H1 (cell line): ENCODE data around the gene COX18. TPM values are rescaled to one million over a fixed set of nuclear protein-coding genes. Genes with fewer than 3 reads are reported as not detected.

ENCODE experiments used
- CTCF ChIA-PET: fragments of 300-600 bp; sonication (Branson Sonifier 250); formaldehyde crosslinking; loops from one replicate; lab custom pipeline; 2021; ENCODE audit not compliant: partially characterized antibody; lab: Charles Lee
- POLR2A ChIA-PET: fragments of 300-600 bp; sonication (Branson Sonifier 250); formaldehyde crosslinking; loops from one replicate; lab custom pipeline; 2021; ENCODE audit warnings: inconsistent platforms; ENCODE audit not compliant: partially characterized antibody; lab: Charles Lee
- DNase-seq, 2 experiments: peaks; one replicate each; pipeline versions ENCODE4 v3.0.0 to v3.0.0-alpha.2; 2010 to 2022; ENCODE audit warnings: low spot score in 2 of 2, low read depth in 1 of 2, mixed read lengths in 1 of 2
- FAIRE-seq: peaks from 2 replicates; lab custom pipeline; 2011; peaks lifted over from hg19 to GRCh38; lab: Jason Lieb, UNC
- H2AFZ ChIP-seq: 2 replicates; pipeline ENCODE4 v1.8.1; 2012; ENCODE audit warnings: low read length, inconsistent platforms
- H2AK5ac ChIP-seq: 2 replicates; pipeline ENCODE4 v1.6.1; 2013; ENCODE audit warnings: low read depth, low read length
- H2BK120ac ChIP-seq: replicated peaks from 2 replicates; pipeline ENCODE3; 2013; ENCODE audit warnings: low read depth, low read length, inconsistent platforms
- H2BK12ac ChIP-seq: 2 replicates; pipeline ENCODE4 v1.6.1; 2013; ENCODE audit warnings: low read depth, low read length
- H2BK15ac ChIP-seq: 2 replicates; pipeline ENCODE4 v1.6.1; 2013; ENCODE audit warnings: low read length
- H2BK20ac ChIP-seq: 2 replicates; pipeline ENCODE4 v1.6.1; 2013; ENCODE audit warnings: low read length
- H2BK5ac ChIP-seq: 2 replicates; pipeline ENCODE4 v1.6.1; 2013; ENCODE audit warnings: low read depth, low read length
- H3K14ac ChIP-seq: 2 replicates; pipeline ENCODE4 v1.6.1; 2013; ENCODE audit warnings: inconsistent platforms; ENCODE audit not compliant: insufficient read length
- H3K18ac ChIP-seq: 2 replicates; pipeline ENCODE4 v1.6.1; 2013; ENCODE audit warnings: low read length; ENCODE audit errors: extremely low read depth
- H3K23ac ChIP-seq: 2 replicates; pipeline ENCODE4 v1.6.1; 2013; ENCODE audit warnings: inconsistent platforms; ENCODE audit not compliant: insufficient read length
- H3K23me2 ChIP-seq: 2 replicates; pipeline ENCODE4 v1.6.1; 2013; ENCODE audit warnings: low read depth, low read length
- H3K27ac ChIP-seq: 2 replicates; pipeline ENCODE4 v1.6.1; 2011; ENCODE audit warnings: low read depth, low read length, inconsistent platforms
- H3K27me3 ChIP-seq, 4 experiments: replicated peaks in 1 of 4; 1 replicate in 1 of 4; 2 replicates in 3 of 4; pipeline versions ENCODE4 v1.6.1 to v1.8.1; 2011 to 2013; ENCODE audit warnings: low read length in 3 of 4, mild to moderate bottlenecking in 3 of 4, inconsistent platforms in 2 of 4, mixed read lengths in 2 of 4, moderate library complexity in 1 of 4; ENCODE audit not compliant: control insufficient read depth in 3 of 4, insufficient read depth in 3 of 4; ENCODE audit errors: extremely low read depth in 1 of 4
- H3K36me3 ChIP-seq, 4 experiments: 2 replicates each; pipeline versions ENCODE4 v1.6.1 to v1.8.1; 2011 to 2013; ENCODE audit warnings: mild to moderate bottlenecking in 4 of 4, low read length in 3 of 4, moderate library complexity in 2 of 4, control low read depth in 1 of 4, inconsistent platforms in 1 of 4; ENCODE audit not compliant: insufficient read depth in 4 of 4, control insufficient read depth in 2 of 4
- H3K4ac ChIP-seq: replicated peaks from 2 replicates; pipeline ENCODE3; 2013; ENCODE audit warnings: low read length, low read depth, mixed read lengths, inconsistent platforms; ENCODE audit not compliant: insufficient read length
- H3K4me1 ChIP-seq, 4 experiments: replicated peaks in 1 of 4; 1 replicate in 1 of 4; 2 replicates in 3 of 4; pipeline versions ENCODE4 v1.6.1 to v1.8.1; 2011 to 2013; ENCODE audit warnings: low read length in 3 of 4, inconsistent platforms in 2 of 4, mixed read lengths in 1 of 4; ENCODE audit not compliant: insufficient read depth in 4 of 4, control insufficient read depth in 3 of 4
- H3K4me2 ChIP-seq, 2 experiments: 2 replicates each; pipeline versions ENCODE4 v1.6.1 to v1.8.1; 2011 to 2013; ENCODE audit warnings: low read depth in 2 of 2, low read length in 2 of 2, control low read depth in 1 of 2, inconsistent platforms in 1 of 2, mild to moderate bottlenecking in 1 of 2; ENCODE audit not compliant: insufficient read depth in 1 of 2
- H3K4me3 ChIP-seq, 4 experiments: fragments of 200-600, 300-600 bp in 1 of 4; sonication (generic), shearing (Covaris generic), sonication (Bioruptor Twin) in 1 of 4; 2 replicates each; pipeline versions ENCODE4 v1.5.1 to v1.8.1; 2011 to 2016; ENCODE audit warnings: low read length in 4 of 4, low read depth in 3 of 4, control low read depth in 2 of 4, inconsistent platforms in 2 of 4, mild to moderate bottlenecking in 2 of 4, mixed read lengths in 1 of 4, moderate library complexity in 1 of 4; ENCODE audit not compliant: insufficient read depth in 2 of 4; ENCODE audit errors: extremely low read depth in 1 of 4
- H3K56ac ChIP-seq: replicated peaks from 2 replicates; pipeline ENCODE3; 2013; ENCODE audit warnings: low read depth, mild to moderate bottlenecking, mixed read lengths, low read length, inconsistent platforms; ENCODE audit not compliant: insufficient read length
- H3K79me1 ChIP-seq: 2 replicates; pipeline ENCODE4 v1.6.1; 2013; ENCODE audit warnings: low read depth, low read length, control low read depth
- H3K79me2 ChIP-seq, 2 experiments: 2 replicates each; pipeline versions ENCODE4 v1.6.1 to v1.8.1; 2012 to 2013; ENCODE audit warnings: low read length in 2 of 2, mild to moderate bottlenecking in 2 of 2, inconsistent platforms in 1 of 2; ENCODE audit not compliant: insufficient read depth in 2 of 2, control insufficient read depth in 1 of 2
- H3K9ac ChIP-seq, 4 experiments: replicated peaks in 1 of 4; 1 replicate in 1 of 4; 2 replicates in 3 of 4; pipeline versions ENCODE4 v1.6.1 to v1.8.1; 2011 to 2013; ENCODE audit warnings: low read depth in 3 of 4, low read length in 3 of 4, control low read depth in 2 of 4, mild to moderate bottlenecking in 2 of 4, moderate library complexity in 2 of 4, inconsistent platforms in 1 of 4; ENCODE audit errors: extremely low read depth in 1 of 4
- H3K9me3 ChIP-seq, 2 experiments: 2 replicates each; pipeline versions ENCODE4 v1.6.1 to v1.8.1; 2012 to 2013; ENCODE audit warnings: mild to moderate bottlenecking in 2 of 2, moderate library complexity in 2 of 2, control low read depth in 1 of 2, inconsistent platforms in 1 of 2, low read depth in 1 of 2, low read length in 1 of 2, mixed read lengths in 1 of 2; ENCODE audit not compliant: insufficient read depth in 2 of 2
- H4K20me1 ChIP-seq, 2 experiments: replicated peaks in 1 of 2; 2 replicates each; pipeline versions ENCODE3 to v1.8.1; 2011 to 2013; ENCODE audit warnings: inconsistent platforms in 2 of 2, low read length in 2 of 2, mild to moderate bottlenecking in 1 of 2; ENCODE audit not compliant: insufficient read depth in 2 of 2, control insufficient read depth in 1 of 2
- H4K5ac ChIP-seq: 2 replicates; pipeline ENCODE4 v1.6.1; 2013; ENCODE audit warnings: low read length, low read depth, mixed read lengths, inconsistent platforms; ENCODE audit not compliant: insufficient read length
- H4K8ac ChIP-seq: 2 replicates; pipeline ENCODE4 v1.8.0; 2013; ENCODE audit warnings: mild to moderate bottlenecking, moderate library complexity, low read length, inconsistent platforms; ENCODE audit not compliant: insufficient read depth; ENCODE audit errors: extremely low read depth
- H4K91ac ChIP-seq: replicated peaks from 2 replicates; pipeline ENCODE3; 2013; ENCODE audit warnings: low read length, mixed read lengths, inconsistent platforms; ENCODE audit not compliant: insufficient read length
- CTCF ChIP-seq, 3 experiments: IDR thresholded peaks; 1 replicate in 2 of 3; 2 replicates in 1 of 3; pipeline versions ENCODE4 v1.5.1 to v1.6.1; 2011; ENCODE audit warnings: low read length in 3 of 3, mild to moderate bottlenecking in 3 of 3, inconsistent platforms in 2 of 3, low read depth in 1 of 3, moderate library complexity in 1 of 3; ENCODE audit not compliant: insufficient read depth in 1 of 3; ENCODE audit errors: control extremely low read depth in 1 of 3
- GTF2F1 ChIP-seq: IDR thresholded peaks from 2 replicates; pipeline ENCODE4 v1.6.1; 2012; ENCODE audit warnings: low read depth, low read length, improper control_type of control experiment, borderline replicate concordance
- RAD21 ChIP-seq, 2 experiments: IDR thresholded peaks in 1 of 2; conservative IDR thresholded peaks in 1 of 2; 2 replicates each; pipeline ENCODE4 v1.6.1; 2011; ENCODE audit warnings: low read depth in 2 of 2, low read length in 2 of 2, improper control_type of control experiment in 1 of 2, inconsistent platforms in 1 of 2, mild to moderate bottlenecking in 1 of 2, moderate library complexity in 1 of 2
- WGBS, 2 experiments: shearing (Covaris generic) in 1 of 2; methylation state at CpG; one replicate each; pipeline versions ENCODE4 v1.1.6 to v1.1.7; 2013 to 2015; ENCODE audit warnings: low lambda C conversion rate in 2 of 2, mixed read lengths in 2 of 2, inconsistent platforms in 1 of 2, low coverage in 1 of 2, missing lambda C conversion rate in 1 of 2; ENCODE audit not compliant: insufficient replicate concordance in 2 of 2, insufficient coverage in 1 of 2, insufficient read length in 1 of 2; ENCODE audit errors: extremely low coverage in 1 of 2, missing lambda C conversion rate in 1 of 2; 5-methylcytosine and 5-hydroxymethylcytosine counted together
- polyA plus RNA-seq, 7 experiments: library from polyadenylated mRNA; depleted of rRNA in 3 of 7; stranded (reverse) in 5 of 7; unstranded in 2 of 7; fragments of >200 nt in 5 of 7; fragments of 200-250 nt in 2 of 7; gene quantifications; 1 replicate in 5 of 7; 2 replicates in 1 of 7; 4 replicates in 1 of 7; pipeline versions ENCODE4 v1.2.1 to v1.2.3, GENCODE V29; 2011 to 2013; ENCODE audit warnings: missing spikeins in 2 of 7, mixed read lengths in 2 of 7
- total RNA-seq: library from RNA; stranded (reverse); fragmentation: NEBNext Ultra II Directional; extraction: Animal tissue kit (Norgen Biotek cat#: 25700); gene quantifications from 2 replicates; pipeline ENCODE4 v1.2.1, GENCODE V29; 2021

Gene COX18
- total and polyA plus RNA-seq, 2 of the 8 experiments (the other 6 are each of a cell fraction or from before 2014, with no cell fraction given) = 23.0 to 23.7 TPM

GRCh38 chr4:73019462-73020047 lies 50.0 kb downstream of the COX18 start:
- Histone ChIP-seq H4K20me1 (no peaks in the 10 kb centered on the region), H2BK12ac (no peak overlapping the region), H3K23me2 (no peaks in the 10 kb centered on the region), H4K91ac (no peak overlapping the region), H3K18ac (no peak overlapping the region), H3K36me3 (no peaks in the 10 kb centered on the region), H3K79me1 (no peaks in the 10 kb centered on the region), H3K4me2 (no peak overlapping the region), H3K4me3 (no peak overlapping the region), H2AK5ac (no peak overlapping the region), H3K4me1 (no peaks in the 10 kb centered on the region), H2BK5ac (no peak overlapping the region), H3K14ac (no peak overlapping the region), H3K9me3 (no peaks in the 10 kb centered on the region), H3K56ac (no peak overlapping the region), H3K9ac (no peak overlapping the region), H2BK15ac (no peak overlapping the region), H2BK20ac (no peak overlapping the region), H3K23ac (no peak overlapping the region), H3K27me3 (no peaks in the 10 kb centered on the region), H4K5ac (no peak overlapping the region), H2AFZ (no peak overlapping the region), H3K79me2 (no peaks in the 10 kb centered on the region), H3K4ac (no peak overlapping the region), H2BK120ac (no peak overlapping the region), H3K27ac (no peak overlapping the region), H4K8ac (no peak overlapping the region)
- FAIRE-seq (peak; percentile 48), DNase-seq (no peak)
- ChIA-PET CTCF (interaction anchor here (0.8 to 1.9 kb wide), 5 partner anchors 71 to 1044 kb away, joined by 3 to 7 read pairs (median 3); no protein-coding TSS in a partner anchor), POLR2A (no interaction called here)
- TF ChIP-seq GTF2F1 = no peak
- TF ChIP-seq RAD21 (IDR thresholded peaks at IDR 0.05 in 1 of 2, conservative IDR thresholded peaks at IDR 0.05 in 1 of 2; ENCODE audit: low read depth in 2 of 2, low read length in 2 of 2) = peak; percentile 81 to 82
- peak in 2 of 3 experiments; percentile 55 to 60; a peak in 2 of 4 replicates for TF ChIP-seq CTCF (IDR thresholded peaks at IDR 0.05; ENCODE audit: control extremely low read depth in 1 of 3, insufficient read depth in 1 of 3, low read depth in 1 of 3, low read length in 3 of 3)
- 29% methylated on average over 3 of the region's 3 CpGs; no CpG with 5 or more reads in 1 of the 2 experiments for WGBS, 2 experiments
